ENCODE measurements around the gene TMEM218.

TMEM218 gene

DNA sequence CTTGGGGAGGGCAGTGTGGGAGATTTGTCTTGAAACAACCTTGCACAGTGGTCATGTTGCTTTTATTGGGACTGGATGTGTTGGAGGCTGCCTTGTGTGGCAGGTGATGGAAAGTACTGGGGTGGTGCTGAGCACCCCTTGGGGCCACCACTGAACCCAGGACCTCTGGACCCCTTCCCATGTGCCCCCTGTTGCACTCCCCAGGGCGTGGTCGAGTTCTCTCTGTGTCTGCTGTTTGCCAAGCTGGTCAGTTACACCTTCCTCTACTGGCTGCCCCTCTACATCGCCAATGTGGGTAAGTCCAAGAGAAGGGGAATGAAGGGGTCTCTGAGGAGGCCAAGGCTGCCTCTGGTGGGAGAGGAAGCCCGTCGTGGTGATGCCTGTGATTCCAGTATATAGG, 29.4 kb downstream of the TMEM218 start:
- Histone ChIP-seq H3K4me3 (ENCODE audit: severe bottlenecking) (no peak overlapping the region), H3K4me1 (ENCODE audit: insufficient read depth, poor library complexity, severe bottlenecking) (peaks cover 17% of the 10 kb centered on the region), H3K9me3 (ENCODE audit: severe bottlenecking) (no peaks in the 10 kb centered on the region), H3K27ac (ENCODE audit: poor library complexity, severe bottlenecking) (peak overlapping the region; percentile 82), H3K36me3 (ENCODE audit: low read depth) (peaks cover 34% of the 10 kb centered on the region), H3K27me3 (ENCODE audit: insufficient read depth, poor library complexity, severe bottlenecking) (no peaks in the 10 kb centered on the region)
- DNase-seq (ENCODE audit: low spot score) (no peak), ATAC-seq (ENCODE audit: low read depth) (no peak)
- TF ChIP-seq CTCF (IDR thresholded peaks at IDR 0.05; ENCODE audit: poor library complexity, severe bottlenecking), result no peak

DNA sequence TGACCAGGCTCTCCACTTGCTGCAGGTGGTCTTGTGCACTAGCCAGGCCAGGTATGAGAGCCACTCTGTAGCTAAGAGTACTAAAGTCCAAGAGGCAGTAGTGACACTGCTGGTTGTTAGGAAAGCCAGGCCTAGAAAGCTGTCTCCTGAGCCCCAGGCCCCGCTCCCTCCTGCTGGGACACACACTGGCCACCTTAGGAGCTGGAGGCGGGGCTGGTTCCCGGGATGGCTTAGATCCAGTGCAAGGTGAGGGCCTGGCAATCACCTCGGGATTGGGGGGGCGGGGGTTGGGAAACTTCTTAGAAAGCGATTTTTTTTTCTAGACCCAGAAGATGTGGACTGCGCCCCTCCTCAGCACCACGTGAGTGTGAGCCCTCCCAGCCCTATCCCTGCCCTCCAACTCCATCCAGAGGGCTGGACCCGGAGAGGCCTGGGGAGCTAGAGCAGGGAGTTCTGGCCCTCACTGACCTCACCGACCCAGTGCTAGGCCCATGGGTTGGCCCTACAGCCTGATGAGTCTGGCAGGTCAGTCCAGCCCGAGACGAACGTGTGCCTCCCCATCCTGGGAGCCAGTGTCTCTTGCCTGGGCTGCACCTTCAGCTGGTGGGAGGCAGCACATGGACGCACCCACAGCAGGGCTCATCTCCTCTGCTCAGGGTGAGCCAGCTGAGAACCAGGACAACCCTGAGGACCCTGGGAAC, 30.2 kb downstream of the TMEM218 start:
- ATAC-seq (ENCODE audit: low read depth) (no peak), DNase-seq (ENCODE audit: low spot score) (no peak)
- Histone ChIP-seq H3K27ac (ENCODE audit: poor library complexity, severe bottlenecking) (no peak overlapping the region), H3K36me3 (ENCODE audit: low read depth) (peaks cover 26% of the 10 kb centered on the region), H3K27me3 (ENCODE audit: insufficient read depth, poor library complexity, severe bottlenecking) (no peaks in the 10 kb centered on the region), H3K4me3 (ENCODE audit: severe bottlenecking) (no peak overlapping the region), H3K9me3 (ENCODE audit: severe bottlenecking) (no peaks in the 10 kb centered on the region), H3K4me1 (ENCODE audit: insufficient read depth, poor library complexity, severe bottlenecking) (peaks cover 19% of the 10 kb centered on the region)
- TF ChIP-seq CTCF (IDR thresholded peaks at IDR 0.05; ENCODE audit: poor library complexity, severe bottlenecking), result no peak

GRCh38 chr11:125080531-125080911, 30.9 kb downstream of the TMEM218 start:
- no peak for ATAC-seq (ENCODE audit: low read depth)
- no peak for TF ChIP-seq CTCF (IDR thresholded peaks at IDR 0.05; ENCODE audit: poor library complexity, severe bottlenecking)
- peaks cover 20% of the 10 kb centered on the region for H3K36me3 ChIP-seq (ENCODE audit: low read depth)
- DNase-seq (ENCODE audit: low spot score), result no peak
- H3K9me3 ChIP-seq (ENCODE audit: severe bottlenecking), result no peaks in the 10 kb centered on the region
- no peak overlapping the region for H3K27ac ChIP-seq (ENCODE audit: poor library complexity, severe bottlenecking)
- H3K4me1 ChIP-seq (ENCODE audit: insufficient read depth, poor library complexity, severe bottlenecking), result peaks cover 26% of the 10 kb centered on the region
- H3K27me3 ChIP-seq (ENCODE audit: insufficient read depth, poor library complexity, severe bottlenecking), result no peaks in the 10 kb centered on the region
- H3K4me3 ChIP-seq (ENCODE audit: severe bottlenecking), result no peak overlapping the region

DNA sequence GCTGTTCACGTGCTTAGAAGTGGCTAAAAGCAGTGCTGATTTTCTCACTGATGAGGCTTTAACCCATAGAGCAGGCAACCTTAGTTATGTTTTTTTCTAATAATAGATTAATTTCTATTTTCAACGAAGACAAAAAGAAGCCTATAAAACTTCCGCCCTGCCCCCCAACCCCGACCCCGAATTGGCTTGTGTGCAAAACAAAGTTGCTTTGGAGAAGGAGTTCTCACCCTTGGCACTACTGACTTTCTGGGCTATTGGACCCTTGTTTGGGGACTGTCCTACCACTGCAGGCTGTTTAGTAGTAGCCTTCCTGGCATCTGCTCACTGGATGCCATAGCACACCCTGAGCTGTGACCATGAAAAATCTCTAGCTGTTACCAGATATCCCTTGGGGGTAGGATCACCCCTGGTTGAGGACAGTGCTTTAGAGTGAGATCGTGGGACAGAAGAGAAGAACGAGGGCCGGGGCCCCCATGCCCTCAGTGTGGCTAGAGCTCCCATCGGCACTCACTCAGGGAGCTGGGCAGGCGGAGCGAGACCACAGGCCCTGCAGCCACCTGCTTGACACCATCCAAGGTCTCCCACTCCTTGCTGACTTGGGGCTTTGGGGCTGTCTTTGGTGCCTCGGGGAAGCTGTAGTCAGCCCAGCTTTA, 31.4 kb downstream of the TMEM218 start:
- Histone ChIP-seq H3K4me1 (ENCODE audit: insufficient read depth, poor library complexity, severe bottlenecking) (peaks cover 30% of the 10 kb centered on the region), H3K9me3 (ENCODE audit: severe bottlenecking) (no peaks in the 10 kb centered on the region)
- no peak for TF ChIP-seq CTCF (IDR thresholded peaks at IDR 0.05; ENCODE audit: poor library complexity, severe bottlenecking)

More for the DNA sequence above, 31.4 kb downstream of the TMEM218 start:
- Histone ChIP-seq H3K4me3 (ENCODE audit: severe bottlenecking) (no peak overlapping the region), H3K36me3 (ENCODE audit: low read depth) (peaks cover 16% of the 10 kb centered on the region), H3K27ac (ENCODE audit: poor library complexity, severe bottlenecking) (no peak overlapping the region), H3K27me3 (ENCODE audit: insufficient read depth, poor library complexity, severe bottlenecking) (no peaks in the 10 kb centered on the region)
- DNase-seq (ENCODE audit: low spot score) (no peak), ATAC-seq (ENCODE audit: low read depth) (no peak)

Measured in RWPE2 (cell line).